Neural crest cell (in vitro differentiated cells): ENCODE measurements around the gene GATM. TPM values are rescaled to one million over a fixed set of nuclear protein-coding genes. Genes with fewer than 3 reads are reported as not detected.

Experiments used
- DNase-seq: peaks from one replicate; pipeline ENCODE4 v3.0.0; 2021; ENCODE audit warnings: low read depth, mixed read lengths, low spot score
- H3K27ac Mint-ChIP-seq: one replicate; pipeline ENCODE4 v1.8.0; 2021; ENCODE audit warnings: mild to moderate bottlenecking, mixed read lengths; ENCODE audit not compliant: unreplicated experiment
- H3K27me3 Mint-ChIP-seq: 2 replicates; pipeline ENCODE4 v1.8.0; 2021; ENCODE audit warnings: low read depth, mild to moderate bottlenecking, mixed read lengths
- H3K36me3 Mint-ChIP-seq: 2 replicates; pipeline ENCODE4 v1.8.0; 2021; ENCODE audit warnings: low read depth, mild to moderate bottlenecking, mixed read lengths
- H3K4me1 Mint-ChIP-seq: 2 replicates; pipeline ENCODE4 v1.8.0; 2021; ENCODE audit warnings: mixed read lengths
- H3K4me3 Mint-ChIP-seq: one replicate; pipeline ENCODE4 v1.8.0; 2021; ENCODE audit warnings: mild to moderate bottlenecking, mixed read lengths
- H3K9me3 Mint-ChIP-seq: 2 replicates; pipeline ENCODE4 v1.8.0; 2021; ENCODE audit warnings: mixed read lengths
- CTCF ChIP-seq: fragments of 200-600 bp; sonication (generic); conservative IDR thresholded peaks from 2 replicates; pipeline ENCODE4 v1.5.0; 2021; ENCODE audit warnings: antibody characterized with exemption, mild to moderate bottlenecking
- total RNA-seq: library from RNA; stranded (reverse); gene quantifications from 2 replicates; pipeline ENCODE4 v1.2.1, GENCODE V29; 2021

Gene GATM
- total RNA-seq, 1 donor from 2014 or later, result 9.7 TPM

GRCh38 chr15:45386974-45387373 lies 8.6 kb upstream of the GATM start:
- DNase-seq, result no peak
- Mint-ChIP-seq H3K9me3 (no peaks in the 10 kb centered on the region), H3K4me1 (no peaks in the 10 kb centered on the region), H3K36me3 (no peaks in the 10 kb centered on the region), H3K27ac (no peak overlapping the region), H3K27me3 (peaks cover 85% of the 10 kb centered on the region), H3K4me3 (no peak overlapping the region)
- no peak for TF ChIP-seq CTCF

- no peak overlapping the region for H3K4me3 Mint-ChIP-seq
Observed at GRCh38 chr15:45386420-45386819, 8.1 kb upstream of the GATM start.

GRCh38 chr15:45385590-45385989 lies 7.2 kb upstream of the GATM start:
- H3K9me3 Mint-ChIP-seq, result no peaks in the 10 kb centered on the region
- no peaks in the 10 kb centered on the region for H3K36me3 Mint-ChIP-seq
- H3K27me3 Mint-ChIP-seq, result peaks cover 85% of the 10 kb centered on the region
- DNase-seq, result no peak
- TF ChIP-seq CTCF, result no peak
- no peak overlapping the region for H3K27ac Mint-ChIP-seq
- no peaks in the 10 kb centered on the region for H3K4me1 Mint-ChIP-seq
- H3K4me3 Mint-ChIP-seq, result no peak overlapping the region

More at GRCh38 chr15:45386420-45386819, 8.1 kb upstream of the GATM start:
- Mint-ChIP-seq H3K4me1 (no peaks in the 10 kb centered on the region), H3K36me3 (no peaks in the 10 kb centered on the region), H3K27ac (no peak overlapping the region), H3K9me3 (no peaks in the 10 kb centered on the region), H3K27me3 (peaks cover 85% of the 10 kb centered on the region)
- DNase-seq, result no peak
- TF ChIP-seq CTCF, result no peak

GRCh38 chr15:45384700-45385099 lies 6.4 kb upstream of the GATM start:
- peaks cover 85% of the 10 kb centered on the region for H3K27me3 Mint-ChIP-seq
- no peaks in the 10 kb centered on the region for H3K4me1 Mint-ChIP-seq
- H3K36me3 Mint-ChIP-seq, result no peaks in the 10 kb centered on the region
- H3K9me3 Mint-ChIP-seq, result no peaks in the 10 kb centered on the region
- no peak for DNase-seq
- no peak overlapping the region for H3K4me3 Mint-ChIP-seq
- H3K27ac Mint-ChIP-seq, result no peak overlapping the region
- no peak for TF ChIP-seq CTCF

- Mint-ChIP-seq H3K4me1 (peaks cover 20% of the 10 kb centered on the region), H3K27ac (no peak overlapping the region), H3K36me3 (no peaks in the 10 kb centered on the region), H3K27me3 (peaks cover 74% of the 10 kb centered on the region), H3K4me3 (peak overlapping the region; percentile 76), H3K9me3 (no peaks in the 10 kb centered on the region)
- DNase-seq, result no peak
- TF ChIP-seq CTCF, result no peak
Observed at GRCh38 chr15:45378913-45379262, 544 bp upstream of the GATM start.
